ENCODE measurements around the gene DENND6B. TPM values are rescaled to one million over a fixed set of nuclear protein-coding genes. Genes with fewer than 3 reads are reported as not detected.

Gene DENND6B
- total RNA-seq, 2 experiments from 2014 or later = 3.1 to 3.6 TPM

DNA sequence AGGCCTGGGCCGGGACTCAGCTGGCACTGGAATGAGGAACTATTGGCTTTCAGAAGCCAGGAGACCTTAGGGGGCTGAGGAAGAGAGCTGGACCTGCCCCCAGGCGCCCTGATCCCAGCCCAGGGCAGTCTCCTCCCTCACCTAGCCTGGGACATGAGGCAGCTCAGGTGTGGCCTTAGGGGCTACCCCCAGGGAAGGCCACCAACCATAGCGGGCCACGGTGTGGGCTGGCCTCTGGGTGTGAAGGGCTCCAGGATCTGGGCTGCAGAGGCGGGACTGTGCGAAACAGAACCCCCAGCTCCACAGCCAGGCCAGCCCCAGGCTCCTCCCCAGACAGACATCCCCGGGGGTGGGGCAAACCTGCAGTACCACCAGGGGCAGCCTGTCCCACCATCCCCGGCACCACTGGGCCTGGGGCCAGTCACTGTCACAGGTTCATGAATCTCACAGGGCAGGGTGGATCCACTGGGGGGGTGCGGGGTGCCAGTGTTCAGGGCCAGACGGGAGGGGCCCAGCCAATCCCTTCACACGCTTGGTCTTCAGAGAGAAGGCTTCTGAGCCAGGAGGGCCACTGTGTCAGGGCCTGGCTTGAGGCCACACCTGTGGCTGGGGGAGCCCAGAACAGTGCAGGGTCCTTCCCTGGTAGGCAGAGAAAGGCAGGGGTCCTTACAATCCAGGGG is 22.8 kb downstream of the DENND6B start:
- DNase-seq = no peak
- no peak overlapping the region for H3K27ac Mint-ChIP-seq
- H3K4me3 Mint-ChIP-seq = no peak overlapping the region

DNA sequence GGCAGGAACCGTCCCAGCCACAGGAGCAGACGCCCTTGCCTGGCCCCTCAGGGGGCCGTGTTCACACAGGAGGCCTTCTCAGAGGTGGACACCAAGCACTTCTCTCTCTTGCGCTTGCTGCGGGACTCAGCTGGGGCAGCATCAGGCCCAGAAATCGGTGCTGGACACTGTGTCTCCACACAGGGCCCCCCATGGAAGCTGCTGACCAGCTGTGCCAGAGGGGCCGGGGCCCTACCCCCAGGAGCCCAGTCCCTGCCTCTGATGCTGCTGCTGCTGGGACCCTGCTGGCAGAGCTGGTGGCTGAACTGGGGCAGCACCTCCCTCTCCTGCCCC is 23.3 kb downstream of the DENND6B start:
- Mint-ChIP-seq H3K9me3 (no peaks in the 10 kb centered on the region), H3K27ac (no peak overlapping the region), H3K4me1 (peaks cover 13% of the 10 kb centered on the region), H3K4me3 (no peak overlapping the region), H3K27me3 (peaks cover 17% of the 10 kb centered on the region), H3K36me3 (ENCODE audit: low read depth) (no peaks in the 10 kb centered on the region)
- no peak for DNase-seq
- ChIA-PET CTCF (interaction anchor here (1.7 to 2.6 kb wide), 2 partner anchors 9 to 27 kb away, joined by 4 to 20 read pairs; no protein-coding TSS in a partner anchor), POLR2A (no interaction called here)

More for the DNA sequence above, 22.8 kb downstream of the DENND6B start:
- Mint-ChIP-seq H3K36me3 (ENCODE audit: low read depth) (no peaks in the 10 kb centered on the region), H3K27me3 (peaks cover 17% of the 10 kb centered on the region), H3K4me1 (peaks cover 16% of the 10 kb centered on the region), H3K9me3 (no peaks in the 10 kb centered on the region)
- CTCF ChIA-PET = interaction anchor here (1.7 to 2.6 kb wide), 2 partner anchors 10 to 28 kb away, joined by 4 to 20 read pairs; no protein-coding TSS in a partner anchor
- POLR2A ChIA-PET = no interaction called here

DNA sequence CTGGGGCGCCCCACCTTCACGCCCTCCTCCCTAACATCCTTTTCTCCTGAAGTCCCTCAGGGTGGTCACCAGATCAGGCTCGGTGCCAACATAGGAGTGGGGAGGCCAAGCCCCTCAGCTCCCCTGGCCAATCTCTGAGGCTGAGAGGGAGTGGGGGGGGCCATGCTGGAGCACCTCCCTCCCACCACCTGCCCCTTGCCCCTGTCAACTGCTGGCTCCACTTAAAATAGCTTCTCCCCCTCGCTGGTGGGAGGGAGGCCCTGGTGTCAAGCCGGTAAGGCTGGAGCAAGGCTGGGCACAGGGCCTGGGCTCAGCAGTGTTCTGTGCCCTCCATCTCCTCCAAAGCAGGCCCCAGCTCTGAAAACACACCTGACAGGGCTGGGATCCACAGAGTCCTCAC is 24.2 kb downstream of the DENND6B start:
- peaks cover 17% of the 10 kb centered on the region for H3K27me3 Mint-ChIP-seq
- POLR2A ChIA-PET = no interaction called here
- H3K4me3 Mint-ChIP-seq = no peak overlapping the region
- no peak for DNase-seq
- CTCF ChIA-PET = interaction anchor here (0.6 to 1.3 kb wide), 2 partner anchors 18 to 26 kb away, joined by 3 read pairs; no protein-coding TSS in a partner anchor
- peaks cover 12% of the 10 kb centered on the region for H3K4me1 Mint-ChIP-seq
- no peak overlapping the region for H3K27ac Mint-ChIP-seq
- no peaks in the 10 kb centered on the region for H3K36me3 Mint-ChIP-seq (ENCODE audit: low read depth)
- H3K9me3 Mint-ChIP-seq = no peaks in the 10 kb centered on the region

DNA sequence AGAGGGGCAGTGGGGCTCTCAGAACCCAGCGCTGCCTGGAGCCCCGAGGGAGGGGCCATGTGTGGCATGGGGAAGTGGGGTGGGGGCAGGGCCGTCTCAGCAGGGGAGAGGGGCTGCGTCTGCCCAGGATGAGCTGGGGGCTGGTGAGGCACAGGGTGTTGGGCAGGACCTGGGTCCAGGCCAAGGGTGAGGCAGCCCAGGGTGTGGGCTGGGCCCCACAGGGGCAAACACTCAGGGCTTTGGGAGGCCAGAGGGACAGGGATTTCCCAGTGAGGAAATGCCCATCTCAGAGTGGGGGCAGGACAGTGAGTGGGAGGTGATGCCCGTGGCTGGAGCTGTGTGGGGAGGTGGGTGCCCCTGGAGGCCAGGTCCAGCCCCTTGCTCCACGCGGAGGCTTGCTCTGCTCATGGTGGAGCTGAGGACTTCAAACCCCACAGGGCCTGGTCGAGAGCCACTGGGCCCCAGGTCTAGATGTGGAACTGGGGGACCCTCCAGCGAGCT is 24.7 kb downstream of the DENND6B start:
- Mint-ChIP-seq H3K27ac (no peak overlapping the region), H3K4me3 (no peak overlapping the region), H3K9me3 (no peaks in the 10 kb centered on the region), H3K36me3 (ENCODE audit: low read depth) (no peaks in the 10 kb centered on the region), H3K27me3 (peaks cover 17% of the 10 kb centered on the region), H3K4me1 (peaks cover 12% of the 10 kb centered on the region)
- POLR2A ChIA-PET = no interaction called here
- no peak for DNase-seq
- CTCF ChIA-PET = interaction anchor here (0.6 to 1.3 kb wide), 2 partner anchors 18 to 25 kb away, joined by 3 read pairs; no protein-coding TSS in a partner anchor

DNA sequence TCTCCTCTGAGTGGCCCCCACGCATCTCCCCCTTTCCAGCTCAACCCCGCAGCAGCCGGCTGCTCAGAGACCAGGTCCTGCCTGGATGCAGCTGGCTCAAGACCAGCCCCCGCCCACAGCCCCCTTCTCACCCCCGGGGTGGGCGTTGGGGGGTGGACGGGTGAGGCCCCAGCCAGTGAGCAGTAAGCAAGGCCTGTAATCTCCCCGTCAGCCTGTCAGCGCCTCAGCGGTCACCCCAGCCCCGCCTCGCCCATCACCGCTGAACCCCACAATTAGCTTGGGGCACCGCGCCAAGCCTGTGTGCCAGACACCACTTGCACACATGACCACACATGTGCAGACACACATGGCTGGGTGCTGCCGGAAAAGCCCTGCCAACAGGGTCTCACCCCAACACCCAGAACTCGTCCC is 25.2 kb downstream of the DENND6B start:
- DNase-seq = no peak
- POLR2A ChIA-PET = no interaction called here

DNA sequence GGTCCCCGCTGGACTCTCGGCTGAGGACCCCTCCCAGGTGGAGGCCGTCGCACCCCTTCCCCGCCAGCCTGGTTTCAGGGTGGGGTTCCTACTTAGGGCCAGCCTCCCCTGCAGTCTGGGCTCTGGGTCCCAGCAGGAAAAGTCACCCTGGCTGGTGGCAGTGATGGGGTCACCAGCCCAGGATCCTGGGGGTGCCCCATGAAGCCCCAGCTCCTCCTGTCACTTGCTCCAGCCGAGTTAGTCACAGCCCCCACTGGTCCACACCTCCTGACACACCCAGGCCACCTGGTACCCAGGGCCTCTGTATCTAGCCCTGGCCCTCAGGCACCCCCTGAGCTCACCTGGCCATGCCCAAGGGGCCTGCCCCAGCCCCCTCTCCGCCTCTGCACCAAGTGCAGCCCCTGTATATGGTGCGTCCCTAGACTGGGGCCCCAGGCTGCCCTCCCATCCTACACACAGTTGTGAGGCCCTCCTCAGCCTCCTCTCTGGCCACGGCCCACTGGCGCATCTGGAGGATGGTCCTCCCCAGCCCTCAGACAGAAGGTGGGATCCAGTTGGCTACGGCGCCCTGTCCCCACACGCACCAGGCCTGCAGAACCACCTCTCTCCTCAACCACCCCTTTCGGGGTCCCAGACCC is 26.1 kb downstream of the DENND6B start:
- peaks cover 5% of the 10 kb centered on the region for H3K4me1 Mint-ChIP-seq
- H3K9me3 Mint-ChIP-seq = no peaks in the 10 kb centered on the region
- no peak for DNase-seq
- H3K36me3 Mint-ChIP-seq (ENCODE audit: low read depth) = no peaks in the 10 kb centered on the region
- peaks cover 10% of the 10 kb centered on the region for H3K27me3 Mint-ChIP-seq
- no peak overlapping the region for H3K27ac Mint-ChIP-seq
- CTCF ChIA-PET = no interaction called here
- H3K4me3 Mint-ChIP-seq = no peak overlapping the region
- POLR2A ChIA-PET = no interaction called here

More for the DNA sequence above, 25.2 kb downstream of the DENND6B start:
- CTCF ChIA-PET = no interaction called here
- Mint-ChIP-seq H3K4me3 (no peak overlapping the region), H3K27ac (no peak overlapping the region), H3K27me3 (peaks cover 17% of the 10 kb centered on the region), H3K9me3 (no peaks in the 10 kb centered on the region), H3K36me3 (ENCODE audit: low read depth) (no peaks in the 10 kb centered on the region), H3K4me1 (peaks cover 12% of the 10 kb centered on the region)

DNA sequence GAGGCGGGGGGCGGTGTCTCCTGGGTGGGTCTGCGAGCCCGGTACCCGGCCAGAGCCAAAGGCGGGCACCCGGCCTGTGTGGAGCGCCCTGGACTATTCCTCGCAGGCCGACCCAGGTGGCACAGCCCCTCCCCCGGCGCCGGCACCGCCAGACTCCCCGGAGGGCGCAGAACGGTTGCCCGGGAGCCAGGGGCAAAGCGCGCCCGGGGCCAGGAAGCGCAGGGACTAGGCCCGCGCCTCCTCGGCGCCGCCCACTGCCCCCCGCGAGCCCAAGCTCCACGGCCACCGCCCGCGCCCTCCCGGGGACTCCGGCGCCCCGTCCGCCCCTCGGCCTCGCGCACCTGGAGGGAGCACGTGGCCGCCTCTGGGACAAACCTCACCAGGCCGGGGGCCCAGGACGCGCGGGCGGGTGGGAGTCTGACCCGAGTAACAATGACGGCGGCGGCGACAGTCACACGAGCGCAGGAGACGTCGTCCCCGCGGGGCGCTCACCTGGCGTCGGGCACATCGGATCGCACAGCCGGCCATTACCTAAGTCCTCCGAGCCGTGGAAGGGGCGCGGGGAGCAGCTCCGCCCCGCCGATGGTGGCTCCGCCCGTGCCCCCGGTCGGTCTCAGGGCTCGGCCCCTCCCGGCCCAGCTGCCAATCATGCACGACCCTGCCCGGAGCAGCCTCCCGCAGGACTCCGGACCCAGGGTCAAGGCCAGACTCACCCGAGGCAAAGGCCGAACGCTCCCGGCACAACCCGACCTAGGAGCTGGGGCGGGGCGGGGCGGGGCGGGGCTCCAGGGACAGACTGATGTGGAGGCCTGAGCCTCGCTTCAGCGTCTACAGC is 26.8 kb downstream of the DENND6B start:
- Mint-ChIP-seq H3K4me1 (peaks cover 5% of the 10 kb centered on the region), H3K27me3 (peaks cover 10% of the 10 kb centered on the region), H3K27ac (no peak overlapping the region), H3K4me3 (no peak overlapping the region), H3K9me3 (no peaks in the 10 kb centered on the region), H3K36me3 (ENCODE audit: low read depth) (no peaks in the 10 kb centered on the region)
- DNase-seq = no peak
- ChIA-PET CTCF (no interaction called here), POLR2A (no interaction called here)

DNA sequence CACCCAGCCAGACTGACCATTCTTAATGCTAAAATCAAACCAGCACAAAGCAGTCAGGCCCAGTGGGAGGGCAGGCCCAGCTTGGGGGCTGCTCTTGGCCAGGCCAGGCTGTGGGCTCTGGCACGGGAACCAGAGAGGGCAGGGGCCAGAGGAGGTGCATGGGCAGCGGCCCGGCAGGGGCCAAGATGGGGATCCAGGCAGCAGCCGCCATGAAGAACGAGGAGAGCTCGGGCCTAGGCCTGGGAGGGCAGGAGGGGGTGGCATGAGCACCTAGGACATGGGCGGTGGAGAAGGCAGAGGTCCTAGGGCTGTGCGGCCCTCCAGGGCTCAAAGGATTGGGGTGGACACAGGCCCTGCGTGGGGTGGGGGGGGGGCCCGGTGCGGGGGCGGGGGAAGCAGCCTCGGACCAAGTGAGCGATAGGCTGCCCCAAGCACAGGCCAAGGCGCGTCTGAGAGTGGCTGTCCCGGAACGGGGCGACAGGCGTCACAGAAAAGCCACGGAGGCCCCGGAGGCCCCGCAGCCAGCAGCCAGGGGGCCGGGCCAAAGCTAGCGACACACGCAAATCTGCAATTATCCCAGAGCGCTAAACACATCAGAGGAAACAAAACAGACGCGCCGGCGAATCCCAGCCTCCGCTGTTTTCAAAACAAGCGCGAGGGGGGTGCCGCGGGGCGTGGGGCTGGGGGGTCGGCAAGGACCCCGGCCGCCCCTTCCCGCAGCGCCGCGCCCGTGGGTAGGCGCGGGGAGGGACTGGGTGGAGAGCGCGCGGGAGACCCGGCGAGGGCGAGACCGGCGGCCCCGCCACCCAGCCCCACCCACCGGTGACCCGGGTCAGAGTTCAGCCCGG is 27.7 kb downstream of the DENND6B start:
- CTCF ChIA-PET = interaction anchor here (1.0 kb wide), 1 partner anchor 23 kb away, joined by 3 read pairs; no protein-coding TSS in a partner anchor
- POLR2A ChIA-PET = no interaction called here
- H3K27me3 Mint-ChIP-seq = peaks cover 13% of the 10 kb centered on the region

DNA sequence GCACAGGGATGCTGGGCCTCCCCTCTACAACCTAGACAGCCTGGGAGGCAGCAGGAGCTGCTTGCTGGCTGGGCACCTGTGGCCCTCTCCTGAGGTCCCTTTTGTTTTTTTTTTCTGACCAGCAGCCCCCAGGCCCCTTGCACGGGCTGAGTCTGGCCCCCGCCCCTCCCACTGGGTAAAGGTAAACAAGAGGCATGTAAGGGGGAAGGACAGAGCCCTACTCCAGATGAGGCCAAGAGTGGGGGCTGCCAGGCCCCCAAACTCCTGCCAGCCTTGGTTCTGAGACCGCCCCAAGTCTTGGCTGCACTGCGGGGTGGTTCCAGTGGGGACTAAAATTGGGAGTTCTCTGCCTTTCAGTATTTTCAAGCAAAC is 28.6 kb downstream of the DENND6B start:
- no peaks in the 10 kb centered on the region for H3K36me3 Mint-ChIP-seq (ENCODE audit: low read depth)
- no peaks in the 10 kb centered on the region for H3K9me3 Mint-ChIP-seq
- H3K4me1 Mint-ChIP-seq = no peaks in the 10 kb centered on the region
- no peak overlapping the region for H3K4me3 Mint-ChIP-seq
- DNase-seq = no peak
- POLR2A ChIA-PET = no interaction called here
- CTCF ChIA-PET = interaction anchor here (0.6 to 1.0 kb wide), 2 partner anchors 15 to 22 kb away, joined by 3 to 4 read pairs; no protein-coding TSS in a partner anchor
- H3K27ac Mint-ChIP-seq = no peak overlapping the region
- peaks cover 11% of the 10 kb centered on the region for H3K27me3 Mint-ChIP-seq

More for the DNA sequence above, 27.7 kb downstream of the DENND6B start:
- Mint-ChIP-seq H3K27ac (no peak overlapping the region), H3K9me3 (no peaks in the 10 kb centered on the region), H3K4me1 (peaks cover 2% of the 10 kb centered on the region), H3K36me3 (ENCODE audit: low read depth) (no peaks in the 10 kb centered on the region), H3K4me3 (no peak overlapping the region)
- DNase-seq = no peak

DNA sequence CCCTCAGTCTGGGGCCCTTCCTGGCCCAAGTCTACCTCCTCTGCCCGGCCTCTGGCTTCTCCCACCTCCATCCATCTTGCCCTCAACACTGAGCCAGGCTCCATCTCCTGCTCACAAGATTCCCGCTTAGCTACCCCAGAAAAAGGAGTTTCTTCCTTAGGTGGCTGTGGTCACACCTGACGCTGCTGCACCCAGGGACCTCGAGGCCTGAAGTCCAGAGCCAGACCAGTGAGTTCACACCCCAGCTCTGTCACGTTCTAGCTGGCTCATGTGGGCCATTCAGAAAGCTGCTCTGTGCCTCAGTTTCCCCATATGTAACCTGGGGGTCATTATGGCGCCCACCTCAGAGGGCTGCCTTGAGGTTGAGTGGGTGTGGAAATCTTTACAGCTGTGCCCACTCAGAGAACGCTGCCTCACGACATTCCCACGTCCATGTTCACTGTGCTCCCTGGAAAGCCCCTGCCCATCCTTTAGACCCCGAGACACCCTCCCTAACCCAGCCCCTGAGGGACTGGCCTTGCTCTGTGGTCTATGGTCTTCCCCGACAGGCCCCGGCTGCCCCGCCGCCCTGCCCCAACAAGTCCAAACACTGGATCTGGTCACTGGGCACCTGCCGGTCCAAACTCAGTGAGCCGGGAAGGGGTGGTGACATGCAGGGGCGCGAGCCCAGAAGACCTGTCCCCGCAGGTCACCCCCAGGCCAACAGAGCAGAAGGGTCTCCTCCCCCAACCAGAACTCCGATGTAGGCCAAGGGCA is 29.1 kb downstream of the DENND6B start:
- Mint-ChIP-seq H3K4me1 (peaks cover 4% of the 10 kb centered on the region), H3K9me3 (no peaks in the 10 kb centered on the region), H3K27me3 (peaks cover 15% of the 10 kb centered on the region), H3K27ac (no peak overlapping the region), H3K36me3 (ENCODE audit: low read depth) (no peaks in the 10 kb centered on the region), H3K4me3 (no peak overlapping the region)
- DNase-seq = no peak
- ChIA-PET POLR2A (no interaction called here), CTCF (interaction anchor here (0.6 to 2.7 kb wide), 3 partner anchors 16 to 52 kb away, joined by 3 to 15 read pairs (median 4); no protein-coding TSS in a partner anchor)

DNA sequence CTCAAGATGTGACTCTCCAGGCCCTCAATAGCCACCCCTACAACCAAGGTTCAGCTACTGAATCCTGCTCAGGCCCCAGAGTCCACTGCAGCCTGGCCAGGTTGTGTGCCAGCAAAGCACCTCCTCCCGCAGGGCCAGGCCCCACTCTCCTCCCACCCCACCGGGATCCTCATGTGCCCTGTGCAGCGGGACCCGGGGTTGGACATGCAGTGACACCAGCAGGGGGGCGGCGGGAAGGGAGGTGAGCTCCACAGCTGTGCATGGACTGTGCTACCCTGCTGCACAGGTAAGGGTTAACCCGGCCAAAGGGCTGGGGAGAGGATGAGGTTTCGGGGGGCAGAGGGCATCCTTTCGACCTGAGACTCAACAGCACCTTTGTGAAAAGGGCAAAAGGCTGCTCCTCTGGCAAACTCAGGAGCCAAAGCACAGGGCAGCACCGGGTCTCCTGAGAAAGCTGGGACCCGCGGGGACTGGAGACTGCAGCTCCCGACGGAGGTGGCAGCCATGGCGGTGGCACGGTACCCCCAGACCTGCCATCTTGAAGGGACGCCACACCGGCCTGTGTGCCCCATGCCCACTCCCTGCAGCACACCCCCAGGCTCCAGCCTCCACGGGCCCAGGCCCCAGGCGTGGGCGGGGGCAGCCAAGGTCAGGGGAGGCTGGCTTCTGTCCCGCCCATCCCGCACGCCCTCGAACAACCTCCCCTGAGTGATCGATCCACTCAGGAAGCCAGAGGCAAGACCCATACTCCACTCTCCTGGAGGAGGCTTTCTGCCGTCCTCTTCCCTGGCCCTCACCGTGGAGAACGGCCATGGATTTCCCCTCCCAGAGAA is 29.9 kb downstream of the DENND6B start:
- Mint-ChIP-seq H3K9me3 (no peaks in the 10 kb centered on the region), H3K36me3 (ENCODE audit: low read depth) (no peaks in the 10 kb centered on the region), H3K27me3 (peaks cover 22% of the 10 kb centered on the region), H3K27ac (no peak overlapping the region), H3K4me3 (no peak overlapping the region), H3K4me1 (peaks cover 12% of the 10 kb centered on the region)
- ChIA-PET POLR2A (no interaction called here), CTCF (interaction anchor here (0.6 to 2.7 kb wide), 4 partner anchors 8 to 53 kb away, joined by 3 to 15 read pairs (median 4); no protein-coding TSS in a partner anchor)
- no peak for DNase-seq

All from activated CD4-positive, alpha-beta T cell treated with anti-CD3 and anti-CD28 coated beads, Interleukin-2, amount 10 ng/mL, durations not matched to agents 7 days and 5 days (primary cell).